ENCODE data around the gene SCFD2. TPM values are rescaled to one million over a fixed set of nuclear protein-coding genes. Genes with fewer than 3 reads are reported as not detected.

SCFD2 gene
- total and polyA plus RNA-seq, 2 donors (not counting 3 experiments of a cell fraction or from before 2014, with no cell fraction given), result 12.3 to 22.8 TPM

GRCh38 chr4:53196882-53197771 is 168.7 kb downstream of the SCFD2 start:
- DNase-seq (ENCODE audit: low read depth, low spot score) (peak; percentile 84), FAIRE-seq (peak; percentile 79)
- Histone ChIP-seq H3K9me1 (replicated peaks; ENCODE audit: control insufficient read depth, extremely low read depth, insufficient read depth, low read length) (no peaks in the 10 kb centered on the region), H4K20me1 (replicated peaks; ENCODE audit: control insufficient read depth, extremely low read depth, insufficient read depth, low read length) (no peaks in the 10 kb centered on the region), H3K79me2 (ENCODE audit: control insufficient read depth, insufficient read depth, low read length) (no peaks in the 10 kb centered on the region), H3K4me1 (ENCODE audit: control insufficient read depth, extremely low read depth, insufficient read depth, low read length) (no peaks in the 10 kb centered on the region), H2AFZ (ENCODE audit: low read depth, low read length) (no peak overlapping the region), H3K4me2 (ENCODE audit: insufficient read depth, low read length) (no peak overlapping the region), H3K27me3 (ENCODE audit: control insufficient read depth in 2 of 2, insufficient read depth in 2 of 2, low read length in 2 of 2) (no peaks in the 10 kb centered on the region), H3K27ac (ENCODE audit: insufficient read depth, low read depth, low read length) (no peak overlapping the region), H3K9me3 (replicated peaks; ENCODE audit: control insufficient read depth, insufficient read depth, low read length) (no peaks in the 10 kb centered on the region), H3K9ac (replicated peaks; ENCODE audit: extremely low read depth, insufficient read depth, low read length) (no peak overlapping the region), H3K36me3 (ENCODE audit: control insufficient read depth in 2 of 2, extremely low read depth in 1 of 2, insufficient read depth in 2 of 2, low read length in 2 of 2) (no peaks in the 10 kb centered on the region), H3K4me3 (replicated peaks in 1 of 3; ENCODE audit: insufficient read depth in 1 of 3, low read depth in 1 of 3, low read length in 3 of 3) (no peak overlapping the region)
- intact Hi-C loops (cut with micrococcal nuclease) (loop anchor here (1.0 to 10.0 kb wide), 12 partner anchors 96 to 1036 kb away; no protein-coding TSS in a partner anchor), dilution Hi-C loops (cut with MboI; ENCODE audit: extremely low pct_ligation_motif_present, low sequenced_read_pairs) (no loop called here)
- TF ChIP-seq JUN (IDR thresholded peaks at IDR 0.05; ENCODE audit: borderline replicate concordance, insufficient read depth, insufficient read length, low read depth), result no peak
- peak; percentile 46 to 49 for TF ChIP-seq CTCF (IDR thresholded peaks at IDR 0.05; ENCODE audit: extremely low read depth in 1 of 2, insufficient read depth in 1 of 2, low read depth in 1 of 2, low read length in 2 of 2)
- TF ChIP-seq EZH2 (IDR thresholded peaks at IDR 0.05; ENCODE audit: borderline replicate concordance, low read depth, low read length, severe bottlenecking), result no peak
- no peak for TF ChIP-seq POLR2AphosphoS5 (IDR thresholded peaks at IDR 0.05; ENCODE audit: insufficient read depth, low read depth, low read length)
- TF ChIP-seq FOS (IDR thresholded peaks at IDR 0.05; ENCODE audit: borderline replicate concordance, insufficient read depth, low read length), result no peak
- no peak for TF ChIP-seq MYC (IDR thresholded peaks at IDR 0.05; ENCODE audit: low read depth, low read length)
- no TSS peak for BruUV-seq (replicated peaks)
- CTCF ChIA-PET, result interaction anchor here (0.5 to 7.3 kb wide), 38 partner anchors 9 to 1364 kb away, joined by 3 to 128 read pairs (median 3); no protein-coding TSS in a partner anchor
- POLR2A ChIA-PET, result interaction anchor here (0.6 kb wide), 1 partner anchor 560 kb away, joined by 3 read pairs; no protein-coding TSS in a partner anchor
